Natural killer cell (primary cell): ENCODE results near the gene ZNF497. TPM values are rescaled to one million over a fixed set of nuclear protein-coding genes. Genes with fewer than 3 reads are reported as not detected.
"Not testable (repeated sequence)": the region's sequence is repeated elsewhere in the genome, so short reads cannot be mapped to it uniquely, and the experiment has no call there.

Experiments
- ATAC-seq, 3 donors: fragments of 150-1000 bp in 2 of 3; fragments of 200-7000 bp in 1 of 3; cut with Tn5 transposase; 1 replicate in 1 of 3; 2 replicates in 2 of 3; pipeline ENCODE4 v1.10.0; 2021; ENCODE audit warnings: mild to moderate bottlenecking in 2 of 3, moderate library complexity in 2 of 3
- DNase-seq, 2 donors: peaks; one replicate each; pipeline versions ENCODE4 v3.0.0 to v3.0.0-alpha.2; 2013 to 2021; ENCODE audit warnings: mixed read lengths in 1 of 2
- H3K27ac ChIP-seq: one replicate; pipeline ENCODE4 v1.5.1; 2013; ENCODE audit warnings: mild to moderate bottlenecking, low read length
- H3K27me3 ChIP-seq: one replicate; pipeline ENCODE4 v1.6.1; 2013; ENCODE audit warnings: low read length; ENCODE audit not compliant: control insufficient read depth, insufficient read depth
- H3K36me3 ChIP-seq: one replicate; pipeline ENCODE4 v1.6.1; 2013; ENCODE audit warnings: low read length; ENCODE audit not compliant: control insufficient read depth, insufficient read depth
- H3K4me1 ChIP-seq: one replicate; pipeline ENCODE4 v1.6.1; 2013; ENCODE audit warnings: low read length; ENCODE audit not compliant: control insufficient read depth, insufficient read depth
- H3K4me3 ChIP-seq: one replicate; pipeline ENCODE4 v1.5.1; 2013; ENCODE audit warnings: low read length
- H3K9me3 ChIP-seq: one replicate; pipeline ENCODE4 v1.6.1; 2013; ENCODE audit warnings: low read length; ENCODE audit not compliant: control insufficient read depth, insufficient read depth
- H3K27ac Mint-ChIP-seq, 2 donors: one replicate each; pipeline ENCODE4 v1.8.0; 2022; ENCODE audit warnings: mild to moderate bottlenecking in 2 of 2, mixed read lengths in 2 of 2, moderate library complexity in 1 of 2
- H3K27me3 Mint-ChIP-seq, 2 donors: one replicate each; pipeline ENCODE4 v1.8.0; 2022; ENCODE audit warnings: low read depth in 2 of 2, mixed read lengths in 2 of 2
- H3K36me3 Mint-ChIP-seq: one replicate; pipeline ENCODE4 v1.8.0; 2022; ENCODE audit warnings: mixed read lengths
- H3K4me1 Mint-ChIP-seq, 2 donors: one replicate each; pipeline ENCODE4 v1.8.0; 2022; ENCODE audit warnings: mixed read lengths in 2 of 2
- H3K4me3 Mint-ChIP-seq: one replicate; pipeline ENCODE4 v1.8.0; 2022; ENCODE audit warnings: mild to moderate bottlenecking, moderate library complexity, mixed read lengths
- H3K9me3 Mint-ChIP-seq, 2 donors: one replicate each; pipeline ENCODE4 v1.8.0; 2022; ENCODE audit warnings: mixed read lengths in 2 of 2
- CTCF ChIP-seq: fragments of 200-600 bp; IDR thresholded peaks from one replicate; pipeline ENCODE4 v1.8.0; 2022; ENCODE audit warnings: antibody characterized with exemption
- WGBS: methylation state at CpG from one replicate; pipeline ENCODE4 v1.1.7; 2013; ENCODE audit warnings: missing lambda C conversion rate; ENCODE audit not compliant: insufficient coverage; 5-methylcytosine and 5-hydroxymethylcytosine counted together
- intact Hi-C: fragments of 100-400 bp; cut with micrococcal nuclease; formaldehyde crosslinking; loops from one replicate; pipeline ENCODE4 v1.14.2; 2022
- total RNA-seq, 4 donors: library from RNA; stranded (reverse); fragments of 120-200 nt in 1 of 4; gene quantifications; one replicate each; pipeline versions ENCODE4 v1.2.3 to v1.2.4, GENCODE V29; 2013 to 2022

ZNF497 gene
- total RNA-seq, 3 donors from 2014 or later (not counting 1 experiment from before 2014, with no cell fraction given), result 0.40 to 0.61 (median 0.60) TPM

- TF ChIP-seq CTCF, result no peak
- H3K4me1 Mint-ChIP-seq, result peaks cover 29 to 36% of the 10 kb centered on the region in 2 donors
- intact Hi-C loops, result no loop called here
- no peaks in the 10 kb centered on the region for H3K27me3 Mint-ChIP-seq
- Histone ChIP-seq H3K36me3 (no peaks in the 10 kb centered on the region), H3K27me3 (no peaks in the 10 kb centered on the region), H3K27ac (peak overlapping the region; percentile 89), H3K4me3 (peak overlapping the region; percentile 68), H3K4me1 (peaks cover 20% of the 10 kb centered on the region), H3K9me3 (no peaks in the 10 kb centered on the region)
- ATAC-seq, result no peak
- DNase-seq, result peak in 1 of 2 donors; percentile 33
- WGBS, result 26% methylated on average over 22 of the region's 22 CpGs
- peak overlapping the region; percentile 92 to 98 for H3K27ac Mint-ChIP-seq
- no peaks in the 10 kb centered on the region for H3K36me3 Mint-ChIP-seq
- H3K4me3 Mint-ChIP-seq, result peak overlapping the region; percentile 97
- no peaks in the 10 kb centered on the region for H3K9me3 Mint-ChIP-seq
Measured at GRCh38 chr19:58407658-58408151, 45.2 kb upstream of the ZNF497 start.

- H3K27ac ChIP-seq, result no peak overlapping the region
- no peak for TF ChIP-seq CTCF
- no peaks in the 10 kb centered on the region for H3K9me3 ChIP-seq
- no peaks in the 10 kb centered on the region for H3K27me3 ChIP-seq
- H3K4me1 ChIP-seq, result peaks cover 22% of the 10 kb centered on the region
- ATAC-seq (no peak), DNase-seq (peak in 1 of 2 donors; percentile 36)
- no peaks in the 10 kb centered on the region for H3K36me3 ChIP-seq
- intact Hi-C loops, result no loop called here
- no peaks in the 10 kb centered on the region for H3K36me3 Mint-ChIP-seq
- H3K4me3 ChIP-seq, result no peak overlapping the region
- H3K27ac Mint-ChIP-seq, result peak overlapping the region; percentile 92 to 98
- H3K4me3 Mint-ChIP-seq, result peak overlapping the region; percentile 97
- peaks cover 29 to 36% of the 10 kb centered on the region in 2 donors for H3K4me1 Mint-ChIP-seq
- no peaks in the 10 kb centered on the region for H3K27me3 Mint-ChIP-seq
- no peaks in the 10 kb centered on the region for H3K9me3 Mint-ChIP-seq
- WGBS, result 75% methylated on average over 10 of the region's 10 CpGs
Measured at GRCh38 chr19:58406818-58407657, 44.5 kb upstream of the ZNF497 start.

GRCh38 chr19:58403920-58404478 lies 41.4 kb upstream of the ZNF497 start:
- WGBS, result 80% methylated on average over 1 of the region's 5 CpGs
- H3K27ac ChIP-seq, H3K27ac Mint-ChIP-seq, H3K9me3 ChIP-seq, H3K4me3 Mint-ChIP-seq, H3K27me3 Mint-ChIP-seq, H3K36me3 ChIP-seq, H3K4me3 ChIP-seq, H3K36me3 Mint-ChIP-seq, H3K27me3 ChIP-seq, DNase-seq, ATAC-seq, H3K9me3 Mint-ChIP-seq, intact Hi-C loops: not testable (repeated sequence)
- peaks cover 30% of the 10 kb centered on the region for H3K4me1 ChIP-seq
- peaks cover 34 to 40% of the 10 kb centered on the region in 2 donors for H3K4me1 Mint-ChIP-seq

- Histone ChIP-seq H3K27ac (peak overlapping the region; percentile 98), H3K9me3 (no peaks in the 10 kb centered on the region), H3K4me3 (peak overlapping the region; percentile 76), H3K27me3 (peaks cover 10% of the 10 kb centered on the region), H3K4me1 (peaks cover 17% of the 10 kb centered on the region), H3K36me3 (no peaks in the 10 kb centered on the region)
- intact Hi-C loops, result loop anchor here (1.0 to 2.0 kb wide), 5 partner anchors 15 to 75 kb away; partner anchors contain the start of genes RPS5, ZNF132, ZNF497 and ZNF837
- Mint-ChIP-seq H3K4me1 (peaks cover 14 to 20% of the 10 kb centered on the region in 2 donors), H3K4me3 (peak overlapping the region; percentile 92), H3K27me3 (peaks cover 0 to 19% of the 10 kb centered on the region in 2 donors), H3K36me3 (no peaks in the 10 kb centered on the region), H3K9me3 (no peaks in the 10 kb centered on the region), H3K27ac (peak overlapping the region; percentile 92 to 93)
- ATAC-seq (no peak), DNase-seq (no peak)
- 33% methylated on average over 18 of the region's 23 CpGs for WGBS
- no peak for TF ChIP-seq CTCF
Measured at GRCh38 chr19:58401840-58402421, 39.4 kb upstream of the ZNF497 start.
